HCT116 (cell line): ENCODE measurements around the gene KAT5.

Experiments
- CTCF ChIP-seq, 3 experiments: fragments of 200-600 bp in 1 of 3; sonication (generic) in 1 of 3; IDR thresholded peaks in 2 of 3; conservative IDR thresholded peaks in 1 of 3; 2 replicates each; pipeline ENCODE4 v1.5.1; 2012 to 2017; ENCODE audit warnings: low read depth in 2 of 3, low read length in 2 of 3, antibody characterized with exemption in 1 of 3, borderline replicate concordance in 1 of 3, control low read depth in 1 of 3, mild to moderate bottlenecking in 1 of 3, mixed read lengths in 1 of 3, mixed run types in 1 of 3, moderate library complexity in 1 of 3; ENCODE audit not compliant: insufficient read depth in 1 of 3
- EZH2 ChIP-seq: fragments of 200-600 bp; sonication (generic); IDR thresholded peaks from 2 replicates; pipeline ENCODE4 v1.6.1; 2017; ENCODE audit warnings: antibody characterized with exemption, mixed run types
- ZBTB33 ChIP-seq: IDR thresholded peaks from 2 replicates; pipeline ENCODE4 v1.6.1; 2011; ENCODE audit warnings: mild to moderate bottlenecking, low read length, moderate library complexity; ENCODE audit not compliant: insufficient replicate concordance; ENCODE audit errors: extremely low read depth

GRCh38 chr11:65766535-65766934 is 54.5 kb downstream of the KAT5 start:
- TF ChIP-seq CTCF (IDR thresholded peaks at IDR 0.05 in 2 of 3, conservative IDR thresholded peaks at IDR 0.05 in 1 of 3; ENCODE audit: borderline replicate concordance in 1 of 3, insufficient read depth in 1 of 3, low read depth in 2 of 3, low read length in 2 of 3) (no peak), ZBTB33 (no peak), EZH2 (no peak)
